ENCODE results near the gene NVL. TPM values are rescaled to one million over a fixed set of nuclear protein-coding genes. Genes with fewer than 3 reads are reported as not detected.

The NVL gene
- total and polyA plus RNA-seq, 2 of the 4 experiments (the other 2 are of a cell fraction): 16.5 to 18.4 TPM

DNA sequence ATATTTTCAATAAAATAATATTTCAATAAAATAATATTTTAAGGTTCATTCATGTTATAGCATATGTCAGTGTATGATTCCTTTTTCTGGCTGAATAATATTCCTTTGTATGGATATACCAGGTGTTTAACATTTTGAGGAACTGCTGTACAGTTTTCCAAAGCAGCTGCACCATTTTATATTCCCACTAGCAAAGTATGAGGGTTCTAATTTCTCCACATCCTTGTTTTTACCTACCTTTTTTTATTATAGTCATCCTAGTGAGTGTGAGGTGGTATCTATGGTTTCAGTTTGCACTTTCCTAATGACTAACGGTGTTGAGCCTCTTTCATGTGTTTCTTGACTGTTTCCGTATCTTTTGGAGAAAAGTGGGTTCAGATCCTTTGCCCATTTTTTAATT lies 141.7 kb downstream of the NVL start:
- Histone ChIP-seq H3K4me2 (ENCODE audit: low read depth, low read length) (no peak overlapping the region), H4K8ac (ENCODE audit: low read depth in 2 of 2, low read length in 2 of 2) (no peak overlapping the region), H2AFZ (replicated peaks; ENCODE audit: low read length, poor library complexity) (no peak overlapping the region), H3K79me1 (ENCODE audit: low read depth in 1 of 2, low read length in 2 of 2) (peaks cover 4 to 60% of the 10 kb centered on the region in 2 experiments; a peak in 3 of 4 replicates), H2AK9ac (replicated peaks; ENCODE audit: low read depth, low read length, poor library complexity) (no peak overlapping the region), H2BK5ac (ENCODE audit: low read depth, low read length, poor library complexity, severe bottlenecking) (no peak overlapping the region), H2BK20ac (ENCODE audit: low read depth, low read length) (no peak overlapping the region), H3K4me1 (ENCODE audit: control insufficient read depth, insufficient read depth, low read length) (0 out of 2 replicates have a peak, but pooled peaks cover 4% of the 10 kb centered on the region), H3K4ac (ENCODE audit: low read depth, low read length) (no peak overlapping the region), H4K91ac (ENCODE audit: insufficient read depth, low read depth, low read length) (no peak overlapping the region), H3K23ac (ENCODE audit: low read depth, low read length) (no peak overlapping the region), H4K20me1 (ENCODE audit: insufficient read depth, low read length) (peaks cover 63% of the 10 kb centered on the region), H2AK5ac (ENCODE audit: low read depth, low read length) (no peak overlapping the region), H3K56ac (ENCODE audit: extremely low read depth, insufficient read depth, low read length) (no peak overlapping the region), H2BK120ac (ENCODE audit: low read depth, low read length) (no peak overlapping the region), H3K14ac (replicated peaks; ENCODE audit: low read depth, low read length) (no peak overlapping the region), H3K18ac (ENCODE audit: low read depth, low read length) (no peak overlapping the region), H3K27me3 (ENCODE audit: control insufficient read depth, insufficient read depth, low read length) (no peaks in the 10 kb centered on the region), H3K9ac (ENCODE audit: low read depth, low read length) (no peak overlapping the region), H2BK15ac (ENCODE audit: low read depth, low read length) (no peak overlapping the region), H4K5ac (ENCODE audit: low read depth, low read length) (no peak overlapping the region), H3K9me3 (ENCODE audit: control insufficient read depth, insufficient read depth, low read length) (no peaks in the 10 kb centered on the region), H3K27ac (ENCODE audit: insufficient read depth, low read length) (no peak overlapping the region), H3K4me3 (ENCODE audit: insufficient read depth, low read depth, low read length) (no peak overlapping the region), H3K9me1 (ENCODE audit: insufficient read depth, low read length) (peaks cover 2% of the 10 kb centered on the region; the same call in 1 of the 2 replicates), H3K36me3 (ENCODE audit: control insufficient read depth, insufficient read depth, low read length) (peaks cover 13% of the 10 kb centered on the region)
- dilution Hi-C loops (cut with HindIII; ENCODE audit: low sequenced_read_pairs, unreplicated experiment) (no loop called here), intact Hi-C loops (cut with micrococcal nuclease) (no loop called here), in situ Hi-C loops (cut with MboI; ENCODE audit: low sequenced_read_pairs) (no loop called here)
- ChIA-PET POLR2A (ENCODE audit: unreplicated experiment) (no interaction called here), CTCF (no interaction called here)
- ATAC-seq (ENCODE audit: low read depth) (no peak), DNase-seq (no peak)
- no TSS peak for BruUV-seq (replicated peaks)
- TF ChIP-seq, protein P1, sequence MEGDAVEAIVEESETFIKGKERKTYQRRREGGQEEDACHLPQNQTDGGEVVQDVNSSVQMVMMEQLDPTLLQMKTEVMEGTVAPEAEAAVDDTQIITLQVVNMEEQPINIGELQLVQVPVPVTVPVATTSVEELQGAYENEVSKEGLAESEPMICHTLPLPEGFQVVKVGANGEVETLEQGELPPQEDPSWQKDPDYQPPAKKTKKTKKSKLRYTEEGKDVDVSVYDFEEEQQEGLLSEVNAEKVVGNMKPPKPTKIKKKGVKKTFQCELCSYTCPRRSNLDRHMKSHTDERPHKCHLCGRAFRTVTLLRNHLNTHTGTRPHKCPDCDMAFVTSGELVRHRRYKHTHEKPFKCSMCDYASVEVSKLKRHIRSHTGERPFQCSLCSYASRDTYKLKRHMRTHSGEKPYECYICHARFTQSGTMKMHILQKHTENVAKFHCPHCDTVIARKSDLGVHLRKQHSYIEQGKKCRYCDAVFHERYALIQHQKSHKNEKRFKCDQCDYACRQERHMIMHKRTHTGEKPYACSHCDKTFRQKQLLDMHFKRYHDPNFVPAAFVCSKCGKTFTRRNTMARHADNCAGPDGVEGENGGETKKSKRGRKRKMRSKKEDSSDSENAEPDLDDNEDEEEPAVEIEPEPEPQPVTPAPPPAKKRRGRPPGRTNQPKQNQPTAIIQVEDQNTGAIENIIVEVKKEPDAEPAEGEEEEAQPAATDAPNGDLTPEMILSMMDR (conservative IDR thresholded peaks at IDR 0.05; ENCODE audit: low read depth, low read length): no peak
- TF ChIP-seq, protein P2, sequence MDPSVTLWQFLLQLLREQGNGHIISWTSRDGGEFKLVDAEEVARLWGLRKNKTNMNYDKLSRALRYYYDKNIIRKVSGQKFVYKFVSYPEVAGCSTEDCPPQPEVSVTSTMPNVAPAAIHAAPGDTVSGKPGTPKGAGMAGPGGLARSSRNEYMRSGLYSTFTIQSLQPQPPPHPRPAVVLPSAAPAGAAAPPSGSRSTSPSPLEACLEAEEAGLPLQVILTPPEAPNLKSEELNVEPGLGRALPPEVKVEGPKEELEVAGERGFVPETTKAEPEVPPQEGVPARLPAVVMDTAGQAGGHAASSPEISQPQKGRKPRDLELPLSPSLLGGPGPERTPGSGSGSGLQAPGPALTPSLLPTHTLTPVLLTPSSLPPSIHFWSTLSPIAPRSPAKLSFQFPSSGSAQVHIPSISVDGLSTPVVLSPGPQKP (IDR thresholded peaks at IDR 0.05; ENCODE audit: borderline replicate concordance, low read depth, low read length): no peak
- TF ChIP-seq CEBPB (IDR thresholded peaks at IDR 0.05; ENCODE audit: low read depth, low read length): no peak
- TF ChIP-seq, protein P3, sequence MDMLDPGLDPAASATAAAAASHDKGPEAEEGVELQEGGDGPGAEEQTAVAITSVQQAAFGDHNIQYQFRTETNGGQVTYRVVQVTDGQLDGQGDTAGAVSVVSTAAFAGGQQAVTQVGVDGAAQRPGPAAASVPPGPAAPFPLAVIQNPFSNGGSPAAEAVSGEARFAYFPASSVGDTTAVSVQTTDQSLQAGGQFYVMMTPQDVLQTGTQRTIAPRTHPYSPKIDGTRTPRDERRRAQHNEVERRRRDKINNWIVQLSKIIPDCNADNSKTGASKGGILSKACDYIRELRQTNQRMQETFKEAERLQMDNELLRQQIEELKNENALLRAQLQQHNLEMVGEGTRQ (IDR thresholded peaks at IDR 0.05; ENCODE audit: low read depth, low read length): no peak
- TF ChIP-seq BHLHE40 (IDR thresholded peaks at IDR 0.05; ENCODE audit: low read depth, low read length): no peak
- no peak for TF ChIP-seq RFX5 (IDR thresholded peaks at IDR 0.05; ENCODE audit: low read depth, low read length)
- TF ChIP-seq CHD1 (IDR thresholded peaks at IDR 0.05; ENCODE audit: low read depth, low read length): no peak
- TF ChIP-seq MAZ (IDR thresholded peaks at IDR 0.05; ENCODE audit: borderline replicate concordance, low read depth, low read length): no peak
- no peak for TF ChIP-seq MAFK (IDR thresholded peaks at IDR 0.05; ENCODE audit: low read depth, low read length)
- no peak for TF ChIP-seq MXI1 (IDR thresholded peaks at IDR 0.05; ENCODE audit: borderline replicate concordance, low read depth, low read length)
- no peak for TF ChIP-seq RCOR1 (IDR thresholded peaks at IDR 0.05; ENCODE audit: insufficient replicate concordance, low read length)
- no peak for TF ChIP-seq FOS (IDR thresholded peaks at IDR 0.05; ENCODE audit: low read depth, low read length)
- no peak for TF ChIP-seq POLR2A (IDR thresholded peaks at IDR 0.05; ENCODE audit: low read depth, low read length)
- no CpG with 5 or more reads among the region's 2 CpGs for WGBS, 2 experiments (ENCODE audit: extremely low coverage in 2 of 2, insufficient read length in 1 of 2)

Measured in IMR-90 (cell line).